Heart right ventricle (tissue), 16 donors: ENCODE measurements around the gene HIP1R. TPM values are rescaled to one million over a fixed set of nuclear protein-coding genes. Genes with fewer than 3 reads are reported as not detected.
"Not testable (repeated sequence)": the region's sequence is repeated elsewhere in the genome, so short reads cannot be mapped to it uniquely, and the experiment has no call there.

ENCODE experiments used
- ATAC-seq, 8 donors: fragments of 200-7000 bp; cut with Tn5 transposase; one replicate each; pipeline ENCODE4 v1.9.1; 2020; ENCODE audit warnings: mild to moderate bottlenecking in 8 of 8, moderate library complexity in 8 of 8, moderate number of reproducible peaks in 1 of 8
- DNase-seq, 2 donors: peaks; one replicate each; pipeline ENCODE4 v3.0.0-alpha.2; 2020
- H3K27ac ChIP-seq, 10 donors: fragments of 200-600 bp; sonication (generic) in 2 of 10; one replicate each; pipeline versions ENCODE4 v1.5.0 to v1.8.0; 2020 to 2022; ENCODE audit warnings: mild to moderate bottlenecking in 3 of 10
- H3K27me3 ChIP-seq, 7 donors: fragments of 200-600 bp; one replicate each; pipeline ENCODE4 v1.8.0; 2021 to 2022; ENCODE audit warnings: mild to moderate bottlenecking in 2 of 7
- H3K36me3 ChIP-seq, 9 donors: fragments of 200-600 bp; sonication (generic) in 1 of 9; one replicate each; pipeline versions ENCODE4 v1.5.0 to v1.8.0; 2020 to 2022; ENCODE audit warnings: mild to moderate bottlenecking in 2 of 9
- H3K4me1 ChIP-seq, 9 donors: fragments of 200-600 bp; sonication (generic) in 1 of 9; one replicate each; pipeline versions ENCODE4 v1.5.0 to v1.8.0; 2020 to 2022; ENCODE audit warnings: mild to moderate bottlenecking in 4 of 9
- H3K4me3 ChIP-seq, 10 donors: fragments of 200-600 bp; sonication (generic) in 2 of 10; one replicate each; pipeline versions ENCODE4 v1.5.0 to v1.8.0; 2020 to 2022; ENCODE audit warnings: mild to moderate bottlenecking in 7 of 10, moderate library complexity in 2 of 10
- H3K9me3 ChIP-seq, 11 donors: fragments of 200-600 bp in 10 of 11; sonication (generic) in 2 of 11; one replicate each; pipeline versions ENCODE4 v1.5.0 to v1.8.0; 2013 to 2022; ENCODE audit warnings: mild to moderate bottlenecking in 2 of 11, control low read depth in 1 of 11, moderate library complexity in 1 of 11
- CTCF ChIP-seq, 9 donors: fragments of 200-600 bp; sonication (generic) in 2 of 9; IDR thresholded peaks; one replicate each; pipeline versions ENCODE4 v1.5.0 to v1.8.0; 2021 to 2022; ENCODE audit warnings: antibody characterized with exemption in 9 of 9, mild to moderate bottlenecking in 5 of 9, moderate library complexity in 1 of 9
- WGBS, 2 donors: extraction: QIAGEN DNeasy Blood & Tissue Kit; methylation state at CpG; one replicate each; pipeline ENCODE4 v1.1.7; 2013; ENCODE audit warnings: inconsistent platforms in 1 of 2; 5-methylcytosine and 5-hydroxymethylcytosine counted together
- intact Hi-C, 10 donors: fragments of 100-400 bp; cut with DNase I; formaldehyde crosslinking; loops; one replicate each; pipeline versions ENCODE4 v1.11.1 to v1.14.2; 2022
- polyA plus RNA-seq, 2 donors: library from polyadenylated mRNA; stranded (reverse); fragments of 200-250 nt; gene quantifications; one replicate each; pipeline ENCODE4 v1.2.3, GENCODE V29; 2013
- total RNA-seq, 10 donors: library from RNA; stranded (reverse); fragmentation: NEBNext Ultra II Directional in 3 of 10; extraction: Animal tissue kit (Norgen Biotek cat#: 25700) in 3 of 10; gene quantifications; one replicate each; pipeline versions ENCODE4 v1.2.1 to v1.2.4, GENCODE V29; 2021 to 2023
- donor health status: Arrhythmogenic right ventricular cardiomyopathy.
- donor health status: ischemic (EF 13 %, LVEDD 7.1; RV severe dilation, severe dysfunction).
- donor health status: healthy with polysubstance abuse.
- donor health status: DM: no; HTN: yes; CAD: no.
- donor health status: DM: no; HTN: no; CAD: no.
- donor health status: ischemic (EF 25% LVEDD 6.9; RV normal size, moderate dysfunction).
- donor health status: ischemic (EF 25% LVEDD 5.7; RV mildly dilated, moderate dysfunction).
- donor health status: healthy.
- donor health status: DM: yes; HTN: yes; CAD: no.
- donor health status: Ischemic cardiomyopathy.
- donor health status: ischemic (EF 35%, LVEDD 5.7; RV mildly dilated, moderate dysfunction).
- donor health status: nonischemic (EF 11% LVEDD 7.7; RV severe dilation, severe dysfunction).
- donor health status: DM: yes; HTN: yes; CAD: no.
- donor health status: PGD.
- donor health status: ischemic (EF 29% LVEDD 5.4; RV normal size, mild dysfunction).
- donor health status: nonischemic (EF 23%, LVEDD 6.1; RV moderate dilation, normal function).

Gene HIP1R
- total and polyA plus RNA-seq, 12 donors = 13.7 to 37.7 (median 18.0) TPM

DNA sequence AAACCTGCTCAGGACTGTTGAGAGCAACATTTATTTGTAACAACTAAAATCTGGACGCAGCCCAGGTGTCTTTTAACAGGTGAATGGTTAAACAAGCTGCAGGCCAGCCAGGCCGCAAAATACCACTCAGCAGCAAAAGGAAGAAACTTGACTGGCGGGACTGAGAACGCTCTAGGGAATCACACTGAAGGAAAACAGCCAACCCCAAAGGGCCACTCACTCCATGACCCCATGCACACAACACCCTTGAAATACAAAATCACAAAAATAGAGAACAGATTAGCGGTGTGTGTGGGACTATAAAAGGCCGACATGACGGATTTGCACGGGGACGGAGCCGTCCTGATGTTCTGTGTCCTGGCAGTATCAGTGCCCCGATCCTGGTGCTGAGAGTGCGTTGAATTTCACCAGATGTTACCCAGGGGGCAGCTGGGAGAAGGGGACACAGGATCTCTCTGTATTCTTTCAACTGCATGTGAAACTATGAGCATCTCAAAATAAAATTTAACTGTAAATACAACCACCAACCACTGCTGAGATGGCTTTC, 37.6 kb downstream of the HIP1R start:
- peak overlapping the region in 3 of 10 donors; percentile 55 to 56 (median 56) for H3K4me3 ChIP-seq
- ATAC-seq = no peak
- intact Hi-C loops = loop anchor here in 1 of 10 donors (2.0 kb wide), 1 partner anchor 16 kb away; no protein-coding TSS in a partner anchor

GRCh38 chr12:122873540-122873939, 38.3 kb downstream of the HIP1R start:
- Histone ChIP-seq H3K9me3 (no peaks in the 10 kb centered on the region), H3K27me3 (no peaks in the 10 kb centered on the region), H3K4me1 (peaks cover 29 to 100% (median 96%) of the 10 kb centered on the region in 9 donors), H3K36me3 (peaks cover 0 to 30% (median 17%) of the 10 kb centered on the region in 9 donors), H3K4me3 (no peak overlapping the region), H3K27ac (peak overlapping the region in 9 of 10 donors; percentile 80 to 95 (median 88))
- TF ChIP-seq CTCF (IDR thresholded peaks at IDR 0.05) = no peak
- ATAC-seq (no peak), DNase-seq (no peak)
- 64 to 83% methylated on average over 4 of the region's 4 CpGs for WGBS, 2 donors
- intact Hi-C loops = loop anchor here in 1 of 10 donors (2.0 kb wide), 1 partner anchor 15 kb away; no protein-coding TSS in a partner anchor

More for the DNA sequence above, 37.6 kb downstream of the HIP1R start:
- peaks cover 0 to 32% (median 20%) of the 10 kb centered on the region in 9 donors for H3K36me3 ChIP-seq
- DNase-seq = no peak
- H3K4me1 ChIP-seq = peaks cover 29 to 100% (median 96%) of the 10 kb centered on the region in 9 donors
- WGBS, 2 donors = 21 to 26% methylated on average over 12 of the region's 12 CpGs
- no peaks in the 10 kb centered on the region for H3K9me3 ChIP-seq
- no peak for TF ChIP-seq CTCF (IDR thresholded peaks at IDR 0.05)
- peak overlapping the region; percentile 80 to 95 (median 88) for H3K27ac ChIP-seq
- H3K27me3 ChIP-seq = no peaks in the 10 kb centered on the region

DNA sequence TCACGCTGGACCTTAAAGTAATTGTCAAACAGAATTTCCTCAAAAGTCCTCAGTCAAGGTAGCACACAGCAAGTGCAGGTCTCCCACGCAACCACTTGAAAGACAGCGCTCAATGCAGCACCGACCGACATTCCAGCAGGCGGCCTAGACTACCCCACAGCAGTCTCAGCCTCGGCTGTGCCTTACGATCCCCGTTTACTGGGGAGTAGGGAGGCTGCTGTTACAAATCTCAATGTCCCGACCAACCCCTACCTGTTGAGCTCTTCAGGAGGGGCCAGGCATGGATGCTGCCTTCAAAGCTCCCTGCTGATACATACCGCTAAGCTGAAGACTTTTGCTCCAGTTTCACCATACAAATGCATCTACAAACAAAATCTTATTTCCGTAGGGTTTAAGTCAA, 38.8 kb downstream of the HIP1R start:
- Histone ChIP-seq H3K27me3 (no peaks in the 10 kb centered on the region), H3K36me3 (peaks cover 0 to 28% (median 11%) of the 10 kb centered on the region in 9 donors), H3K9me3 (no peaks in the 10 kb centered on the region), H3K4me1 (peaks cover 27 to 100% (median 96%) of the 10 kb centered on the region in 9 donors), H3K4me3 (no peak overlapping the region), H3K27ac (peak overlapping the region in 4 of 10 donors; percentile 17 to 93 (median 88))
- ATAC-seq (no peak), DNase-seq (no peak)
- TF ChIP-seq CTCF (IDR thresholded peaks at IDR 0.05) = no peak
- intact Hi-C loops = no loop called here
- 70 to 84% methylated on average over 12 of the region's 12 CpGs for WGBS, 2 donors

GRCh38 chr12:122875590-122876220, 40.4 kb downstream of the HIP1R start:
- Histone ChIP-seq H3K4me3 (no peak overlapping the region), H3K36me3 (peaks cover 0 to 14% (median 0%) of the 10 kb centered on the region in 9 donors), H3K27me3 (no peaks in the 10 kb centered on the region), H3K27ac (peak overlapping the region in 3 of 10 donors; percentile 3 to 48 (median 34)), H3K9me3 (no peaks in the 10 kb centered on the region), H3K4me1 (peaks cover 22 to 100% (median 98%) of the 10 kb centered on the region in 9 donors)
- ATAC-seq = no peak
- DNase-seq = no peak
- 64 to 66% methylated on average over 7 of the region's 7 CpGs for WGBS, 2 donors
- intact Hi-C loops = no loop called here
- TF ChIP-seq CTCF (IDR thresholded peaks at IDR 0.05) = no peak

DNA sequence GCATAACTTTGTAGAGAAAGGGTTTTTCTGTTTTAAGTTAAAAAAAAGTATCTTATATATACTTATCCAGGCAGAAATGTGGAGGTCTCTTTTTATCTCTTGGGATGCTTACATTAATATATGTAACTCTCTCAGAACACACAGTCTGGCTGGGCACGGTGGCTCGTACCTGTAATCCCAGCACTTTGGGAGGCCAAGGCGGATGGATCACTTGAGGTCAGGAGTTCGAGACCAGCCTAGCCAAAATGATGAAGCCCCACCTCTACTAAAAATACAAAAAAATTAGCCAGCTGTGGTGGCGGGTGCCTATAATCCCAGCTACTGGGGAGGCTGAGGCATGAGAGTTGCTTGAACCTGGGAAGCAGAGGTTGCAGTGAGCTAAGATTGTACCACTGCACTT, 41.0 kb downstream of the HIP1R start:
- H3K27me3 ChIP-seq, H3K4me3 ChIP-seq, intact Hi-C loops, H3K9me3 ChIP-seq, ATAC-seq, DNase-seq: not testable (repeated sequence)
- H3K27ac ChIP-seq = peak overlapping the region in 4 of 10 donors; percentile 0 to 48 (median 17)
- peaks cover 0 to 13% (median 0%) of the 10 kb centered on the region in 9 donors for H3K36me3 ChIP-seq
- H3K4me1 ChIP-seq = peaks cover 20 to 100% (median 98%) of the 10 kb centered on the region in 9 donors
- WGBS, 2 donors = 86 to 88% methylated on average over 5 of the region's 5 CpGs
